Ovary (tissue), 9 donors: ENCODE measurements around the gene KLHL22. TPM values are rescaled to one million over a fixed set of nuclear protein-coding genes. Genes with fewer than 3 reads are reported as not detected.

Experiments used
- DNase-seq, 5 donors: peaks; one replicate each; pipeline ENCODE4 v3.0.0-alpha.2; 2019 to 2020
- H3K27ac ChIP-seq, 2 donors: fragments of 200-600 bp; one replicate each; pipeline versions ENCODE4 v1.5.1 to v1.8.0; 2019 to 2022
- H3K27me3 ChIP-seq: fragments of 200-600 bp; one replicate; pipeline ENCODE4 v1.8.0; 2022
- H3K36me3 ChIP-seq: fragments of 200-600 bp; sonication (generic); one replicate; pipeline ENCODE4 v1.5.1; 2019
- H3K4me1 ChIP-seq: one replicate; pipeline ENCODE4 v1.8.1; 2013; ENCODE audit warnings: mild to moderate bottlenecking, moderate library complexity; ENCODE audit not compliant: insufficient read depth
- H3K4me3 ChIP-seq: fragments of 200-600 bp; sonication (generic); one replicate; pipeline ENCODE4 v1.5.1; 2017
- H3K9me3 ChIP-seq, 2 donors: fragments of 200-600 bp in 1 of 2; sonication (generic) in 1 of 2; one replicate each; pipeline versions ENCODE4 v1.5.1 to v1.8.1; 2013 to 2019; ENCODE audit warnings: mild to moderate bottlenecking in 1 of 2, moderate library complexity in 1 of 2
- EP300 ChIP-seq: sonication (generic); formaldehyde crosslinking; IDR thresholded peaks from one replicate; pipeline ENCODE4 v1.6.1; 2017; ENCODE audit warnings: antibody characterized with exemption
- POLR2A ChIP-seq: fragments of 450-650 bp; IDR thresholded peaks from one replicate; pipeline ENCODE4 v1.6.1; 2017; ENCODE audit warnings: antibody characterized with exemption, mild to moderate bottlenecking, moderate library complexity
- WGBS, 3 donors: extraction: QIAGEN DNeasy Blood & Tissue Kit in 1 of 3; methylation state at CpG; one replicate each; pipeline versions ENCODE4 v1.1.5 to v1.1.7; 2013 to 2017; 5-methylcytosine and 5-hydroxymethylcytosine counted together
- intact Hi-C, 4 donors: fragments of 100-400 bp; cut with DNase I; formaldehyde crosslinking; loops; one replicate each; pipeline versions ENCODE4 v1.11.0 to v1.15.1; 2022 to 2023
- polyA plus RNA-seq, 2 donors: library from polyadenylated mRNA; stranded (reverse); fragments of 200-250 nt in 1 of 2; fragments of 350-450 nt in 1 of 2; fragmentation: Illumina TruSeq in 1 of 2; extraction: RNeasy Lipid Tissue Mini Kit (QIAGEN cat#74804) in 1 of 2; gene quantifications; one replicate each; pipeline ENCODE4 v1.2.3, GENCODE V29; 2013 to 2014
- total RNA-seq, 7 donors: library from RNA; depleted of rRNA in 2 of 7; stranded (reverse); fragments of >200 nt in 2 of 7; fragmentation: NEBNext Ultra II Directional in 3 of 7; extraction: Animal tissue kit (Norgen Biotek cat#: 25700) in 3 of 7; gene quantifications; one replicate each; pipeline versions ENCODE4 v1.1.0 to v1.2.4, GENCODE V29; 2016 to 2023
- TF ChIP-seq, protein P1 (sequence below), 3 donors: fragments of 450-650 bp in 2 of 3; fragments of 200-600 bp in 1 of 3; IDR thresholded peaks; one replicate each; pipeline versions ENCODE4 v1.5.1 to v1.8.0; 2016 to 2022; ENCODE audit warnings: antibody characterized with exemption in 3 of 3, mild to moderate bottlenecking in 1 of 3
- donor health status: DM: no; HTN: no; CAD: no; lungs with moderate emphysema.
- donor health status: DM: no; HTN: no; CAD: no.
- donor health status: Bipolar disorder and iron deficiency.
- donor health status: DM: yes; HTN: yes; CAD: no.
- donor health status: DM: no; HTN: no; CAD: no.
- donor health status: DM: yes; HTN: yes; CAD: no.

The KLHL22 gene
- total and polyA plus RNA-seq, 9 donors, result 24.6 to 42.9 (median 28.7) TPM

DNA sequence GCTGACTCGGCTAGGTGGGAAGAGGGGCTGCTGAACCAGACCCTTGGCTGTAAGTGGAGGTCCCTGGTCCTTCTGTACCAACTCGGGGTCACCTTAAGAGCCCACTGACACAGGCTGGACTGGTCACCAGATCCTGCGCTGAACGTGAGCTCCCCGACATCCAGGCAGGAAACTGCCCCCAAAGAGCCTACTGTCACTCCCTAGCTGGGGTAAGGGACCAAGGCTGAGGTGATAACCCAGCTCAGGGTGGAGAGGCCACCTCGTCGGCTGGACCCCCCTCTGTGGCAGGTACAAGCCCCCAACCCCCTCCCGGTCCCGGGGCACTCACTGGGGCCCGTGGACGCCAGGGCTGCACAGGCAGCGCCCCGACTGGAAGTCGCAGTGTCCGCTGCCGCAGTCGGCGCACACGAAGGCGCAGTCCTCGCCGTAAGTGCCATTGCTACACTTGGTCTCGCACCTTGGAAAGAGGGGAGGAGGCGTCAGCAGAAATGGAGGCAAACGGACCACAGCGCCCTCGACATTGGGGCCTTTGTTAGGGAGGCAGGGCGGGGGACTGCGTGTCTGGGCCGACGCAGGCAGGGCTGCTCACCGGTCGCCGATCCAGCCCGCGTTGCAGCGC is 65.4 kb downstream of the KLHL22 start:
- DNase-seq, result no peak
- H3K4me1 ChIP-seq, result no peaks in the 10 kb centered on the region
- no peaks in the 10 kb centered on the region for H3K36me3 ChIP-seq
- intact Hi-C loops, result no loop called here
- no peak overlapping the region for H3K4me3 ChIP-seq
- 85 to 89% (median 88%) methylated on average over 37 of the region's 37 CpGs for WGBS, 3 donors
- H3K27ac ChIP-seq, result no peak overlapping the region
- no peaks in the 10 kb centered on the region for H3K27me3 ChIP-seq
- no peaks in the 10 kb centered on the region for H3K9me3 ChIP-seq
- TF ChIP-seq, protein P1, sequence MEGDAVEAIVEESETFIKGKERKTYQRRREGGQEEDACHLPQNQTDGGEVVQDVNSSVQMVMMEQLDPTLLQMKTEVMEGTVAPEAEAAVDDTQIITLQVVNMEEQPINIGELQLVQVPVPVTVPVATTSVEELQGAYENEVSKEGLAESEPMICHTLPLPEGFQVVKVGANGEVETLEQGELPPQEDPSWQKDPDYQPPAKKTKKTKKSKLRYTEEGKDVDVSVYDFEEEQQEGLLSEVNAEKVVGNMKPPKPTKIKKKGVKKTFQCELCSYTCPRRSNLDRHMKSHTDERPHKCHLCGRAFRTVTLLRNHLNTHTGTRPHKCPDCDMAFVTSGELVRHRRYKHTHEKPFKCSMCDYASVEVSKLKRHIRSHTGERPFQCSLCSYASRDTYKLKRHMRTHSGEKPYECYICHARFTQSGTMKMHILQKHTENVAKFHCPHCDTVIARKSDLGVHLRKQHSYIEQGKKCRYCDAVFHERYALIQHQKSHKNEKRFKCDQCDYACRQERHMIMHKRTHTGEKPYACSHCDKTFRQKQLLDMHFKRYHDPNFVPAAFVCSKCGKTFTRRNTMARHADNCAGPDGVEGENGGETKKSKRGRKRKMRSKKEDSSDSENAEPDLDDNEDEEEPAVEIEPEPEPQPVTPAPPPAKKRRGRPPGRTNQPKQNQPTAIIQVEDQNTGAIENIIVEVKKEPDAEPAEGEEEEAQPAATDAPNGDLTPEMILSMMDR (IDR thresholded peaks at IDR 0.05), result no peak
- TF ChIP-seq POLR2A, result no peak
- no peak for TF ChIP-seq EP300

DNA sequence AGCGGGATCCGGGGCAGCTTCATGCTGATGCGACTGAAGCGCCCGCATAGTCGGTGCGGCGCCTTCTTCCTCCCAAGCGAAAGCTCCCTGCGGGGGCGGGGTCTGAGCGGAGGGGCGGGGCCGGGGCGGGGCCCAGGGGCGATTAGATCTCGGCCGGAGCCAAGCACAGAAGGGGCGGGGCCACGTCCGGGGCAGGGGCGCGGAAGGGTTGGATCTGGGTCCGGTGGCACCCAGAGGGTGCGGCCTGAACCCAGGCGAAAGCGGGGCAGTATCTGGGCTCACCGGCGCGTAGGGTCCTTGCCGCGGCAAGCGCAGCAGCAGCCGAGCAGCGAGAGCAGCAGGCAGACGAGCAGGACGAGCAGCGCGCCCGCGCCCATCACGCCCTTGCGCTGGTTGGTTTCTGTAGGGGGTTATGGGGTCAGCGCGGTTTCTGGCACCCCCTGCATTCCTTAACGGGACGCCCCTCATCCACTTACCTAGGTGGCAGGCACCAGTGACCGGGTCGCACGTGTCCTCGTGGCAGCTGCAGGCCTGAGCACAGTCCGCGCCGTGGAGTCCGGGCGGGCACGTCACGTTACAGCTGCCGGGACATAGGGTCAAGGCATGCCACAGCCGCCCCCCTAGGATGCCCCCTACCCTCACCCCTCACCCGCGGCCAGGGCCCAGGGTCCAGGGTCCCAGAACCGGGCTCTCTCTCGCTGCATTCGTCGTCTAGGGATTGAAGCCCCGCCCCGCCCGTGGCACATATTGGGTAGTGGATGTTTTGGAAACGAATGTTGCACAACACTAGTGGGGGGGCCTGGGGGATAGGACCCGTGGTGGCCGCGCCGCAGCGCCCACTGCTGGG is 66.1 kb downstream of the KLHL22 start:
- intact Hi-C loops, result loop anchor here in 1 of 4 donors (10.0 kb wide), 1 partner anchor 145 kb away; no protein-coding TSS in a partner anchor
- peak in 2 of 5 donors; percentile 22 to 40 for DNase-seq
- TF ChIP-seq, protein P1 (IDR thresholded peaks at IDR 0.05), result no peak
- TF ChIP-seq POLR2A (no peak), EP300 (no peak)
- Histone ChIP-seq H3K4me1 (no peaks in the 10 kb centered on the region), H3K4me3 (no peak overlapping the region), H3K9me3 (no peaks in the 10 kb centered on the region), H3K27ac (no peak overlapping the region), H3K36me3 (no peaks in the 10 kb centered on the region), H3K27me3 (no peaks in the 10 kb centered on the region)
- 76 to 85% (median 78%) methylated on average over 68 to 75 of the region's 75 CpGs for WGBS, 3 donors

DNA sequence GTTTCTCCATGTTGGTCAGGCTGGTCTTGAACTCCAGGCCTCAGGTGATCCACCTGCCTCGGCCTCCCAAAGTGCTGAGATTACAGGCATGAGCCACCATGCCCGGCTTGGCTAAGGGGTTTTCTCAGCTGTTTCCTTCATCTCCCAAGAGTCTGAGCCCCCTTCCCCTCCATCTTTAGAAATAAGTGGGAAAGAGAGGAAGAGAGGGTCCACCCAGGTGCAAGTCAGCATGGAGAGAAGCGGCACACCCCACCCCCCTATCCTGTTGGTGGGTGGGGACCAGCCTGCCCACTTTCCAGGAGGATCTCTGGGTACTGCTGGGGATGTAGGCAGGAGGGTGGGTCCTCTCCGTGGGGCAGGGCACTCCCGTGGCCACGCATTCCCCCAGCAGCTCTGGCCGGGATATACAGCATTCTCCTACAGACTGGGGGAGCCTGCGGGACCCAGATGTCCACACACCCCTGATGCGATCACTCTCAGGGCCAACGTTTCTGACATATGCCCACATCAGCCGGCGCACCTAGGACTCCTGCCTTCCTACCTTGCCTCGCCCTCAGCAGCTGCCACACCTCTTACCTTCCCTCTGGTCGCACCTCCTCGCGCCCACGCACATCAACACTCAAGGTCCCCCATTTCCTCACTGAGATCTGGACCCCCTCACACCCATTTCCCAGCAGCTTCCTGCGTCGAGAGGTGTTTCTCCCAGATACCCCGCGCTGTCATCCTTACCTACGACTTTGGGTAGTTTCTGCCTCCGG is 66.9 kb downstream of the KLHL22 start:
- no peak for TF ChIP-seq POLR2A
- WGBS, 3 donors, result 88 to 93% (median 90%) methylated on average over 23 of the region's 23 CpGs
- Histone ChIP-seq H3K36me3 (no peaks in the 10 kb centered on the region), H3K4me1 (peaks cover 1% of the 10 kb centered on the region), H3K27ac (no peak overlapping the region), H3K4me3 (no peak overlapping the region), H3K9me3 (no peaks in the 10 kb centered on the region), H3K27me3 (no peaks in the 10 kb centered on the region)
- DNase-seq, result peak in 2 of 5 donors; percentile 12 to 27
- intact Hi-C loops, result loop anchor here in 1 of 4 donors (10.0 kb wide), 1 partner anchor 146 kb away; no protein-coding TSS in a partner anchor

DNA sequence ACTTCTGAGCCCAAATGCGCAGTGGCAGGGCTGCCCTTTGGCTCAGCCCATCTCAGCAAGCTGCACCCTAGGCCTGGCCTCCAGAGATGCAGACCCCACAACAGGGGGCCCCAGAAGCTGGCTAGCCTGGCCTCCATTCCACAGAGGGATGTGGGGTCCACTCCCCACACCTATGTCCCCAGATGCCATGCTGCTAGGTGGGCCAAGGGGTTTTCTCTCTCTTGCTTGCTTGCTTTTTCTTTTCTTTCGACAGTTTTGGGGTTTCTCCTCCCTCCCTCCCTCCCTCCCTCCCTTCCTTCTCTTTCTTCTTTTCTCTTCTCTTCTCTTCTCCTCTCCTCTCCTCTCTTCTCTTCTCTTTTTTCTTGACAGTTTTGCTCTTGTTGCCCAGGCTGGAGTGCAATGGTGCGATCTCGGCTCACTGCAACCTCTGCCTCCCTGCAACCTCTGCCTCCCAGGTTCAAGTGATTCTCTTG is 67.6 kb downstream of the KLHL22 start:
- Histone ChIP-seq H3K27ac (no peak overlapping the region), H3K4me3 (no peak overlapping the region), H3K9me3 (no peaks in the 10 kb centered on the region), H3K4me1 (peaks cover 8% of the 10 kb centered on the region), H3K36me3 (no peaks in the 10 kb centered on the region), H3K27me3 (no peaks in the 10 kb centered on the region)
- intact Hi-C loops, result loop anchor here in 1 of 4 donors (10.0 kb wide), 1 partner anchor 147 kb away; no protein-coding TSS in a partner anchor
- DNase-seq, result no peak
- WGBS, 3 donors, result 87 to 93% (median 91%) methylated on average over 4 of the region's 4 CpGs
- TF ChIP-seq POLR2A (no peak), EP300 (no peak)
- TF ChIP-seq, protein P1 (IDR thresholded peaks at IDR 0.05), result no peak
